Suprapubic skin (tissue), 4 donors: Measurements from ENCODE around the gene REG3A. TPM values are rescaled to one million over a fixed set of nuclear protein-coding genes. Genes with fewer than 3 reads are reported as not detected.

ENCODE experiments used
- DNase-seq, 2 donors: peaks; one replicate each; pipeline ENCODE4 v3.0.0-alpha.2; 2019; ENCODE audit warnings: low spot score in 2 of 2
- H3K27ac ChIP-seq: fragments of 200-600 bp; sonication (generic); one replicate; pipeline ENCODE4 v1.5.1; 2019
- H3K27me3 ChIP-seq: fragments of 200-600 bp; sonication (generic); one replicate; pipeline ENCODE4 v1.5.1; 2019
- H3K36me3 ChIP-seq: fragments of 200-600 bp; sonication (generic); one replicate; pipeline ENCODE4 v1.5.1; 2019
- H3K4me1 ChIP-seq: fragments of 200-600 bp; sonication (generic); one replicate; pipeline ENCODE4 v1.5.1; 2019
- H3K4me3 ChIP-seq: fragments of 200-600 bp; sonication (generic); one replicate; pipeline ENCODE4 v1.5.1; 2019; ENCODE audit warnings: mild to moderate bottlenecking
- H3K9me3 ChIP-seq: fragments of 200-600 bp; sonication (generic); one replicate; pipeline ENCODE4 v1.5.1; 2019
- EP300 ChIP-seq: sonication (generic); formaldehyde crosslinking; IDR thresholded peaks from one replicate; pipeline ENCODE4 v1.6.1; 2017; ENCODE audit warnings: antibody characterized with exemption
- POLR2A ChIP-seq, 2 donors: fragments of 450-650 bp; IDR thresholded peaks; one replicate each; pipeline ENCODE4 v1.6.1; 2017; ENCODE audit warnings: antibody characterized with exemption in 2 of 2, mild to moderate bottlenecking in 2 of 2, moderate library complexity in 2 of 2
- POLR2AphosphoS5 ChIP-seq, 3 donors: sonication (generic); formaldehyde crosslinking; IDR thresholded peaks; one replicate each; pipeline ENCODE4 v1.6.1; 2017; ENCODE audit warnings: antibody characterized with exemption in 3 of 3
- WGBS: methylation state at CpG from one replicate; pipeline ENCODE4 v1.1.5; 2018; 5-methylcytosine and 5-hydroxymethylcytosine counted together
- total RNA-seq, 4 donors: library from RNA; depleted of rRNA; stranded (reverse); fragments of >200 nt; gene quantifications; one replicate each; pipeline ENCODE4 v1.1.0, GENCODE V29; 2016
- TF ChIP-seq, protein P1 (sequence below), 2 donors: fragments of 200-600 bp in 1 of 2; fragments of 450-650 bp in 1 of 2; sonication (generic) in 1 of 2; IDR thresholded peaks; one replicate each; pipeline ENCODE4 v1.5.1; 2016 to 2019; ENCODE audit warnings: antibody characterized with exemption in 2 of 2, mild to moderate bottlenecking in 1 of 2, moderate library complexity in 1 of 2

The REG3A gene
- 1 to 10 TPM in 2 of 4 donors, not detected in 2; 1.8 to 2.8 TPM for total RNA-seq

DNA sequence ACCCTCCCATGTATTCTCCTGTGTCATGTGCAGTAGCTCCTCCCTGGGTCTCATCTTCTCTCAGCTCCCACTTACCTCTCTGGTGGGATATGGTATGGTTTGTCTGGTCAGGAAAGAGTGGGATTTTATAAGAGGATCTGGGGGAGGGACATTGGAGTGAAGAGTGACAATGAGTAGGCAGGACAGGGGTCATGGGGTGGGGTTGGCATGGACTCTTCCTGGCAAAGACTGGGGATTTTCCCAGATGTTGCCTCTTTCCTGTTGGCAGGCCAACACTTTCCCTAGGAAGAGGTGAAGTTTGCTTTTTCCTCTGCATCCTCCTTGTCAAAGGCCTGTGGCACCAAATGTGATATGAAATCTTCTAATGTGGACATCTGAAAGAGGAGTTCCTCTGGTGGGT lies at the start of gene REG3A:
Gene REG3A (minus strand): TSS at position 101 of the 400 bp plus-strand sequence. CDS start 348 bp downstream, outside the sequence.
- Histone ChIP-seq H3K4me1 (no peaks in the 10 kb centered on the region), H3K9me3 (peaks cover 6% of the 10 kb centered on the region), H3K27ac (no peak within 1 kb of the TSS), H3K36me3 (no peaks in the 10 kb centered on the region), H3K4me3 (no peak within 1 kb of the TSS), H3K27me3 (no peaks in the 10 kb centered on the region)
- DNase-seq, result no peak
- TF ChIP-seq, protein P1, sequence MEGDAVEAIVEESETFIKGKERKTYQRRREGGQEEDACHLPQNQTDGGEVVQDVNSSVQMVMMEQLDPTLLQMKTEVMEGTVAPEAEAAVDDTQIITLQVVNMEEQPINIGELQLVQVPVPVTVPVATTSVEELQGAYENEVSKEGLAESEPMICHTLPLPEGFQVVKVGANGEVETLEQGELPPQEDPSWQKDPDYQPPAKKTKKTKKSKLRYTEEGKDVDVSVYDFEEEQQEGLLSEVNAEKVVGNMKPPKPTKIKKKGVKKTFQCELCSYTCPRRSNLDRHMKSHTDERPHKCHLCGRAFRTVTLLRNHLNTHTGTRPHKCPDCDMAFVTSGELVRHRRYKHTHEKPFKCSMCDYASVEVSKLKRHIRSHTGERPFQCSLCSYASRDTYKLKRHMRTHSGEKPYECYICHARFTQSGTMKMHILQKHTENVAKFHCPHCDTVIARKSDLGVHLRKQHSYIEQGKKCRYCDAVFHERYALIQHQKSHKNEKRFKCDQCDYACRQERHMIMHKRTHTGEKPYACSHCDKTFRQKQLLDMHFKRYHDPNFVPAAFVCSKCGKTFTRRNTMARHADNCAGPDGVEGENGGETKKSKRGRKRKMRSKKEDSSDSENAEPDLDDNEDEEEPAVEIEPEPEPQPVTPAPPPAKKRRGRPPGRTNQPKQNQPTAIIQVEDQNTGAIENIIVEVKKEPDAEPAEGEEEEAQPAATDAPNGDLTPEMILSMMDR (IDR thresholded peaks at IDR 0.05), result no peak
- TF ChIP-seq POLR2A (IDR thresholded peaks at IDR 0.05) (no peak), EP300 (no peak), POLR2AphosphoS5 (IDR thresholded peaks at IDR 0.05) (no peak)

GRCh38 chr2:79200762-79201161 lies 41.2 kb upstream of the REG3A start:
- Histone ChIP-seq H3K27me3 (no peaks in the 10 kb centered on the region), H3K9me3 (no peaks in the 10 kb centered on the region), H3K27ac (no peak overlapping the region), H3K4me3 (no peak overlapping the region), H3K4me1 (no peaks in the 10 kb centered on the region), H3K36me3 (no peaks in the 10 kb centered on the region)
- no peak for DNase-seq
- TF ChIP-seq EP300 (no peak), POLR2AphosphoS5 (IDR thresholded peaks at IDR 0.05) (no peak)
- WGBS, result 69% methylated on average over 1 of the region's 1 CpG

DNA sequence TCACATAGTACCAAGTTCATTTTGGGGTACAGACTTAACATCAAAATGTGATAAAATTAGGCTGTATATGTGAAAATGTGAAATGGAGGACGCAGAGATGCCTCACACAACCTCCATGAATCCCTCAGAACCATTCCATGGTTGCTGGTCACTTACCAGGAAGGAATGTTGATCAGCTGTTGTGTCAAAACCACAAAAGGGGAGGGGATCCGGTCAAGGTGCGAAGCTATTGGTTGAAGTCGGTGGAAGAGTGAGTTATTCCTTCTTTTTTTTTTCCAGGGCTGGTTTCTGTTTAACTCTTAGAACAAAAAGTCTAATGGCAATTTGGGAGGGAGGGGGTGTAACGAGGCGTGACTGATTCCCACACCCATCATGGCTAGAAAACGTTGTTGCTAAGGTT lies 32.3 kb upstream of the REG3A start:
- DNase-seq, result no peak
- no peaks in the 10 kb centered on the region for H3K27me3 ChIP-seq
- H3K36me3 ChIP-seq, result no peaks in the 10 kb centered on the region
- H3K4me3 ChIP-seq, result no peak overlapping the region
- TF ChIP-seq, protein P1 (IDR thresholded peaks at IDR 0.05), result no peak
- TF ChIP-seq POLR2A (IDR thresholded peaks at IDR 0.05), result no peak
- TF ChIP-seq POLR2AphosphoS5 (IDR thresholded peaks at IDR 0.05), result no peak
- no peak for TF ChIP-seq EP300
- no peaks in the 10 kb centered on the region for H3K4me1 ChIP-seq
- H3K9me3 ChIP-seq, result peaks cover 4% of the 10 kb centered on the region
- 77% methylated on average over 7 of the region's 7 CpGs for WGBS
- no peak overlapping the region for H3K27ac ChIP-seq

- Histone ChIP-seq H3K27ac (no peak overlapping the region), H3K4me3 (no peak overlapping the region), H3K27me3 (no peaks in the 10 kb centered on the region), H3K9me3 (peaks cover 4% of the 10 kb centered on the region), H3K4me1 (no peaks in the 10 kb centered on the region), H3K36me3 (no peaks in the 10 kb centered on the region)
- 32% methylated on average over 1 of the region's 1 CpG for WGBS
- TF ChIP-seq, protein P1 (IDR thresholded peaks at IDR 0.05), result no peak
- TF ChIP-seq EP300 (no peak), POLR2AphosphoS5 (IDR thresholded peaks at IDR 0.05) (no peak), POLR2A (IDR thresholded peaks at IDR 0.05) (no peak)
- DNase-seq, result no peak
Measured at GRCh38 chr2:79191081-79191480, 31.5 kb upstream of the REG3A start.

DNA sequence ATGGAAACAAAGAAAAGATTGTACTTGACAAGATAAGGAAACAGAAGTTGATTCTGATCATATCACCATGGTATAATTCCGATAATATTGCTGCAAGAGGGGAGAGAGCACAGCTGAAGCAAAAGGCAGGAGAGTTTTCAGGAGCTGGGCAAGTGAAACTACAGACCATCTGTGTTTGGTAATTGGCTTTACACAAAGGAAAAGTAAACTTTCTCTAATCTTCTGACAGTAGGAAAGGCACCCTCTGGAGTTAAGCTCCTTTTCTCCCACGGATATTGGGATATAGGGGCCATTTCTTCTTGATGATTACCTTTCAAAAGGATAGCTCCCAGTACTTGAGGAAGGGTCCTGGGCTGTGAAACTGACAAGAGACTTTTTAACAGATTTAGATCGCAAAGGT lies 29.9 kb upstream of the REG3A start:
- TF ChIP-seq EP300 (no peak), POLR2A (IDR thresholded peaks at IDR 0.05) (no peak), POLR2AphosphoS5 (IDR thresholded peaks at IDR 0.05) (no peak)
- TF ChIP-seq, protein P1 (IDR thresholded peaks at IDR 0.05), result no peak
- no peaks in the 10 kb centered on the region for H3K36me3 ChIP-seq
- no peak for DNase-seq
- H3K27ac ChIP-seq, result no peak overlapping the region
- no peak overlapping the region for H3K4me3 ChIP-seq
- 65% methylated on average over 3 of the region's 3 CpGs for WGBS
- H3K9me3 ChIP-seq, result peaks cover 4% of the 10 kb centered on the region
- H3K4me1 ChIP-seq, result no peaks in the 10 kb centered on the region
- no peaks in the 10 kb centered on the region for H3K27me3 ChIP-seq

GRCh38 chr2:79181617-79182016 lies 22.1 kb upstream of the REG3A start:
- H3K27me3 ChIP-seq, result no peaks in the 10 kb centered on the region
- no peak overlapping the region for H3K27ac ChIP-seq
- H3K4me1 ChIP-seq, result no peaks in the 10 kb centered on the region
- TF ChIP-seq, protein P1 (IDR thresholded peaks at IDR 0.05), result no peak
- no peak for TF ChIP-seq POLR2AphosphoS5 (IDR thresholded peaks at IDR 0.05)
- H3K9me3 ChIP-seq, result no peaks in the 10 kb centered on the region
- no peak for DNase-seq
- H3K36me3 ChIP-seq, result no peaks in the 10 kb centered on the region
- WGBS, result 94% methylated on average over 2 of the region's 2 CpGs
- H3K4me3 ChIP-seq, result no peak overlapping the region
